GM10248 (cell line): ENCODE measurements around the gene AEN.
A peak's percentile ranks its signal among the peaks of the same experiment; 100 is the strongest.

Experiments
- CTCF ChIA-PET: fragments of 300-600 bp; sonication (Branson Sonifier 250); formaldehyde crosslinking; extraction: SDS; loops from one replicate; lab custom pipeline; 2021; ENCODE audit warnings: antibody characterized with exemption; lab: Yijun Ruan, JAX
- POLR2A ChIA-PET: fragments of 350-650 bp; sonication (Branson Sonifier 250); formaldehyde crosslinking; extraction: SDS; loops from one replicate; lab custom pipeline; 2020; ENCODE audit warnings: antibody characterized with exemption; lab: Yijun Ruan, JAX
- DNase-seq: peaks from one replicate; pipeline ENCODE4 v3.0.0; 2012; ENCODE audit errors: extremely low spot score
- TF ChIP-seq, protein P1 (sequence below): IDR thresholded peaks from 2 replicates; pipeline ENCODE4 v1.5.1; 2012; ENCODE audit warnings: mild to moderate bottlenecking, low read depth; ENCODE audit errors: extremely low read depth, missing control alignments, control extremely low read depth

Gene AEN, protein sequence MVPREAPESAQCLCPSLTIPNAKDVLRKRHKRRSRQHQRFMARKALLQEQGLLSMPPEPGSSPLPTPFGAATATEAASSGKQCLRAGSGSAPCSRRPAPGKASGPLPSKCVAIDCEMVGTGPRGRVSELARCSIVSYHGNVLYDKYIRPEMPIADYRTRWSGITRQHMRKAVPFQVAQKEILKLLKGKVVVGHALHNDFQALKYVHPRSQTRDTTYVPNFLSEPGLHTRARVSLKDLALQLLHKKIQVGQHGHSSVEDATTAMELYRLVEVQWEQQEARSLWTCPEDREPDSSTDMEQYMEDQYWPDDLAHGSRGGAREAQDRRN

DNA sequence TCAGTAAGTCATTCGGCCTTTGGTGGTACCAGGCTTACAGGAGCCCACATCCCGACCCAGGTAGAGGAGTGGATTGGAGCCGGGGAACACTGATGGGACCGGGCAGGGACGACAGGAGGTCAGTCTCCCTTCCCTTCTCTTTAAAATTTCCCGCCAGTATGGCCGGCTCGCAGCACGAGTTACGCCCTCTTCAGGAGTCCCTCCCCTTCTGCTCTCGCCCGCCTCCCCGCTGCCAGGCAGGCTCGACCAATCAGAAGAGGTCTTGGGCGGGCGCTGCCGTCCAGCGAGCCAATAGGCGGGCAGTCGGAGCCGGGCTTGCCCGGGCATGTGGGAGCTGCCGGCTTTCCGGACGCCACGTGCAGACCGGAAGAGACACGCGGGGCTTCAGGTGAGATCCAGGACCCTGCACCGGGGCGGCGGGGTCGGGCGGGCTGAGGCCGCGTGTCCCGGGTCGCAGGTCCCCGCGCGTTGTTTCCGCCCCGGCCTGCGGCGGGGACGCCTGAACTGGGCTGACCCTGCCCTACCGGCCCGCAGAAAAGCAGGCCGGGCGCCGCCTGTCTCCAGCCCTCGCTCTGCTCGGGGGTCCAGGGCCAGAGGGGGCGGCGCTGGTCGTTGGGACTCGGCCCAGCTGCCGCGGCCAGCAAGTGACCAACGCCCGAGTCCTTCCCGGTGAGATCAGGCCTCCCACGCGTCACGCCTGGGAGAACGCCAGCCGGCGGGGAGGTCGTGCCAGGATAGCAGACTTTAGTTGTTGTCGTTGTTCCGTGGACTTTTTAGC is at the start of gene AEN:
TSS of gene AEN (plus strand) at position 346 of the 778 bp plus-strand sequence. CDS start 4,870 bp downstream, outside the sequence.
- ChIA-PET POLR2A (interaction anchor here (0.7 to 1.1 kb wide), 2 partner anchors 17 kb away, joined by 4 to 6 read pairs; partner anchors contain the start of gene ISG20), CTCF (interaction anchor here (1.2 to 1.9 kb wide), 3 partner anchors 10 to 92 kb away, joined by 3 to 7 read pairs (median 4); no protein-coding TSS in a partner anchor)
- TF ChIP-seq, protein P1, sequence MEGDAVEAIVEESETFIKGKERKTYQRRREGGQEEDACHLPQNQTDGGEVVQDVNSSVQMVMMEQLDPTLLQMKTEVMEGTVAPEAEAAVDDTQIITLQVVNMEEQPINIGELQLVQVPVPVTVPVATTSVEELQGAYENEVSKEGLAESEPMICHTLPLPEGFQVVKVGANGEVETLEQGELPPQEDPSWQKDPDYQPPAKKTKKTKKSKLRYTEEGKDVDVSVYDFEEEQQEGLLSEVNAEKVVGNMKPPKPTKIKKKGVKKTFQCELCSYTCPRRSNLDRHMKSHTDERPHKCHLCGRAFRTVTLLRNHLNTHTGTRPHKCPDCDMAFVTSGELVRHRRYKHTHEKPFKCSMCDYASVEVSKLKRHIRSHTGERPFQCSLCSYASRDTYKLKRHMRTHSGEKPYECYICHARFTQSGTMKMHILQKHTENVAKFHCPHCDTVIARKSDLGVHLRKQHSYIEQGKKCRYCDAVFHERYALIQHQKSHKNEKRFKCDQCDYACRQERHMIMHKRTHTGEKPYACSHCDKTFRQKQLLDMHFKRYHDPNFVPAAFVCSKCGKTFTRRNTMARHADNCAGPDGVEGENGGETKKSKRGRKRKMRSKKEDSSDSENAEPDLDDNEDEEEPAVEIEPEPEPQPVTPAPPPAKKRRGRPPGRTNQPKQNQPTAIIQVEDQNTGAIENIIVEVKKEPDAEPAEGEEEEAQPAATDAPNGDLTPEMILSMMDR = peak; percentile 22
- DNase-seq = peak; percentile 97

DNA sequence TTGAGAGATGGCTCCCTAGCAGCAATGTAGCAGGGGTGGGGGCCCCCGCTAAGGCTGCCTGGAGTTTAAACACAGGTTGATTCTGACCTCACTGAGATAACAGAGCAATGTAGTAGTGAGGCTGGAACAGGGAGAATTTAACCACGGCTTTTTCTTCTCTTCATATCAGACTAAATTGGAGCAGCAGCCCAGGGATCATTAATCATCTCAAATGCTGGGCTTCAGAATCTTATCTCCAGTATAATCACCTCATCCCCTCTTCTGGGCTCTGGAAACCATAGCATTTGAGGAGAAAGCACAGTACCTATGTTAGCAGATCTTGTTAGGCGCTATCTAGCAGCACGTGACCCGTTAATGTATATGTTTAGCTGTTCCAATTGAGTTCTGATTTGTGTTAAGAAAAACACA is 49.3 kb upstream of the AEN start:
- TF ChIP-seq, protein P1 = no peak
- no peak for DNase-seq
- POLR2A ChIA-PET = no interaction called here
- CTCF ChIA-PET = no interaction called here

DNA sequence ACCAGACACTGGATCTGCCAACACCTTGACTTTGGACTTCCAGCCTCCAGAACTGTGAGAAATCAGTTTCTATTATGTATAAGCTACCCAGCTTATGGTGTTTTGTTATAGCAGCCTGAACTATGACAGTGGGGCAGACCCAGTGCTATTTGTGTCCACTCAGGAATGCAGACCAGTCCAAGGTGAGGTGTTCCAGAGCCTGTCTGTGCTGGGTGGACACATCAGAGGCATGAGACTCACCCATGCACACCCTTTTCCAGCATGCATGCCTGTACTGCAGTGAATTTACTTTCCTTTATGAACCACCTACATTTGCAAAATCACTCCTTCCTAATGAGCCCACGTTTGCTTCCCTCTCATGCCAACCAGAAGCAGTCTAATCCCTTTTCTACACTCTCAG is 47.1 kb upstream of the AEN start:
- CTCF ChIA-PET = no interaction called here

DNA sequence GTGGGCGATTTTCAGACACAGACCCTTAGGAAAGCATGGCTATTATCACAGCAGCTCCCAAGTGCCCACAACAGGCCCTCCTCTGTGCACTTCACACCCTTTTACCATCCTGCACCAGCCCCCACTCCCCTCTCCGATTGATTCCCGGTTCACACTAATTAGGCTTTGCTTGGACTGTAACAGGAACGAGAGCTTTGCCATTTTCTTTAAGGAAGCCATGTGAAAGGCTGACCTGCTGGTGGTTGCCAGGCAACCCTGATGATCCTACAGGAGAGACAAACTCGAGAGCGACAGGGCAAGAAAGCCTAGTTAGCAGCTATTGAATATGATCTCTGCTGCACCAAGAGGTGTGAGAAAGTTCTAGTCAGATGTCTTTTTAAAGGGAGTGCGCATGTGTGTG is 46.5 kb upstream of the AEN start:
- TF ChIP-seq, protein P1 = no peak
- POLR2A ChIA-PET = no interaction called here
- no peak for DNase-seq
- CTCF ChIA-PET = no interaction called here

More for the DNA sequence above, 47.1 kb upstream of the AEN start:
- POLR2A ChIA-PET = no interaction called here
- TF ChIP-seq, protein P1 = no peak
- DNase-seq = no peak

DNA sequence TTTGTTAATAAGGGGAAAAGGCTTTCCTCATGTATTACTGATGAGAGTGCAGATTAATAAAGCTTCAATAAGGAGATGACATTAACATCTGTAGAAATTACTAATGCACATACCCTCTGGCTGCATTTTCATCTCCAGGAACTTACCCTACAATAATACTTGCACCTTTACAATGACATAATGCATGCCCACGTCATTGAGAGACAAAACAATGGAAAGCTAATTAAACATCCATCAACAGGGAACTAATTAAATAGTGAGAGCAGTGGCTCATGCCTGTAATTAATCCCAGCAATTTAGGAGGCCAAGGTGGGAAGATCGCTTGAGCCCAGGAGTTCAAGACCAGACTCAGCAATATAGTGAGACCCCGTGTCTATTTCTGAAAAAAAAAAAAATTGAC is 41.8 kb upstream of the AEN start:
- DNase-seq = no peak
- ChIA-PET CTCF (interaction anchor here (1.8 kb wide), 1 partner anchor 10 kb away, joined by 7 read pairs; no protein-coding TSS in a partner anchor), POLR2A (no interaction called here)
- TF ChIP-seq, protein P1 = no peak

DNA sequence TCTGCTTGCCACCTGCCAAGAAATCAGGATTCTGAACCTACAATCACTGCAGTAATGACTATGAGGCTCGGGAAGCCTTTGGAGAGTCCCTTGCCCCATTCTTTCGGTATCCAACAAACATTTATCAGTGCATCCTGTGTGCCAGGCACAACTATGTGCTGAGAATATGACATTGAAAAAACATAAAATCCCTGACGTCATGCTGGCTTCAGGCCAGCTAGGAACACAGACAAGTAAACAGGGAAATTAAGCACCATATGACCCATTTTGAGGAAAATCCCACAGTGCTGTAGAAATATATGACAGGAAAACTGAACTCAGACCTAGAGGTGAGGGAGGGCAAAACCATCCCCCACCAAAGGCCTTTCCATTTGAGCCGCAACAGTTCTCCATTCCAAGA is 40.6 kb upstream of the AEN start:
- POLR2A ChIA-PET = no interaction called here

More for the DNA sequence above, 40.6 kb upstream of the AEN start:
- TF ChIP-seq, protein P1 = no peak
- CTCF ChIA-PET = interaction anchor here (0.9 to 1.6 kb wide), 3 partner anchors 13 to 76 kb away, joined by 3 read pairs; no protein-coding TSS in a partner anchor
- DNase-seq = no peak
